ENCODE data around the gene CLIP1.
"Not testable (repeated sequence)": the region's sequence is repeated elsewhere in the genome, so short reads cannot be mapped to it uniquely, and the experiment has no call there.

Gene CLIP1

GRCh38 chr12:122392411-122392810, 30.1 kb downstream of the CLIP1 start:
- no peak overlapping the region for H3K4me3 ChIP-seq (ENCODE audit: control insufficient read depth, low read depth, low read length)
- DNase-seq (ENCODE audit: low read depth), result no peak
- no peak for TF ChIP-seq CTCF (conservative IDR thresholded peaks at IDR 0.05; ENCODE audit: control insufficient read depth, insufficient read depth, low read depth, low read length)

GRCh38 chr12:122389677-122390076, 32.8 kb downstream of the CLIP1 start:
- TF ChIP-seq CTCF (conservative IDR thresholded peaks at IDR 0.05; ENCODE audit: control insufficient read depth, insufficient read depth, low read depth, low read length), result no peak
- no peak for DNase-seq (ENCODE audit: low read depth)
- no peak overlapping the region for H3K4me3 ChIP-seq (ENCODE audit: control insufficient read depth, low read depth, low read length)

- TF ChIP-seq CTCF (conservative IDR thresholded peaks at IDR 0.05; ENCODE audit: control insufficient read depth, insufficient read depth, low read depth, low read length), result no peak
- no peak overlapping the region for H3K4me3 ChIP-seq (ENCODE audit: control insufficient read depth, low read depth, low read length)
- DNase-seq (ENCODE audit: low read depth), result no peak
These were observed 34.6 kb downstream of the CLIP1 start for GRCh38 chr12:122387887-122388286.

- no peak overlapping the region for H3K4me3 ChIP-seq (ENCODE audit: control insufficient read depth, low read depth, low read length)
- TF ChIP-seq CTCF (conservative IDR thresholded peaks at IDR 0.05; ENCODE audit: control insufficient read depth, insufficient read depth, low read depth, low read length), result no peak
- DNase-seq (ENCODE audit: low read depth), result no peak
These were observed 37.1 kb downstream of the CLIP1 start for GRCh38 chr12:122385171-122386016.

GRCh38 chr12:122382919-122383350, 39.5 kb downstream of the CLIP1 start:
- no peak for DNase-seq (ENCODE audit: low read depth)
- H3K4me3 ChIP-seq (ENCODE audit: control insufficient read depth, low read depth, low read length), result no peak overlapping the region
- no peak for TF ChIP-seq CTCF (conservative IDR thresholded peaks at IDR 0.05; ENCODE audit: control insufficient read depth, insufficient read depth, low read depth, low read length)

GRCh38 chr12:122381021-122381420, 41.4 kb downstream of the CLIP1 start:
- no peak for TF ChIP-seq CTCF (conservative IDR thresholded peaks at IDR 0.05; ENCODE audit: control insufficient read depth, insufficient read depth, low read depth, low read length)
- no peak overlapping the region for H3K4me3 ChIP-seq (ENCODE audit: control insufficient read depth, low read depth, low read length)
- no peak for DNase-seq (ENCODE audit: low read depth)

GRCh38 chr12:122376751-122377150, 45.7 kb downstream of the CLIP1 start:
- not testable (repeated sequence) for DNase-seq (ENCODE audit: low read depth); H3K4me3 ChIP-seq (ENCODE audit: control insufficient read depth, low read depth, low read length)
